Neuronal stem cell (in vitro differentiated cells): ENCODE measurements around the gene METTL27.

Experiments
- DNase-seq: peaks from one replicate; pipeline ENCODE4 v3.0.0-alpha.2; 2013; ENCODE audit warnings: low spot score
- H2AFZ ChIP-seq: one replicate; pipeline ENCODE4 v1.6.1; 2013; ENCODE audit warnings: mild to moderate bottlenecking, low read length, inconsistent platforms
- H2AK5ac ChIP-seq: 2 replicates; pipeline ENCODE4 v1.6.1; 2013; ENCODE audit warnings: low read depth, mild to moderate bottlenecking, inconsistent platforms, low read length, moderate library complexity, mixed read lengths
- H2BK120ac ChIP-seq: 2 replicates; pipeline ENCODE4 v1.6.1; 2013; ENCODE audit warnings: low read depth, mild to moderate bottlenecking, inconsistent platforms, low read length, moderate library complexity, mixed read lengths
- H2BK12ac ChIP-seq: one replicate; pipeline ENCODE4 v1.6.1; 2013; ENCODE audit warnings: low read length, inconsistent platforms
- H2BK15ac ChIP-seq: 2 replicates; pipeline ENCODE4 v1.6.1; 2013; ENCODE audit warnings: mild to moderate bottlenecking, low read length, inconsistent platforms, mixed read lengths
- H2BK5ac ChIP-seq: one replicate; pipeline ENCODE4 v1.6.1; 2013; ENCODE audit warnings: inconsistent platforms, mild to moderate bottlenecking, low read length, moderate library complexity
- H3K14ac ChIP-seq: one replicate; pipeline ENCODE4 v1.6.1; 2013; ENCODE audit warnings: low read length, inconsistent platforms
- H3K18ac ChIP-seq: 2 replicates; pipeline ENCODE4 v1.6.1; 2013; ENCODE audit warnings: low read length, inconsistent platforms
- H3K23ac ChIP-seq: 2 replicates; pipeline ENCODE4 v1.6.1; 2013; ENCODE audit warnings: low read depth, mild to moderate bottlenecking, mixed read lengths, low read length, inconsistent platforms; ENCODE audit not compliant: poor library complexity
- H3K27ac ChIP-seq: replicated peaks from 3 replicates; pipeline ENCODE4 v1.5.1; 2013; ENCODE audit warnings: low read length, inconsistent platforms
- H3K27me3 ChIP-seq, 3 experiments: 2 replicates each; pipeline ENCODE4 v1.6.1; 2013; ENCODE audit warnings: low read length in 3 of 3, mild to moderate bottlenecking in 2 of 3, inconsistent platforms in 1 of 3, low read depth in 1 of 3, mixed read lengths in 1 of 3, moderate library complexity in 1 of 3; ENCODE audit not compliant: control insufficient read depth in 3 of 3, insufficient read depth in 3 of 3
- H3K36me3 ChIP-seq, 2 donors: replicated peaks in 1 of 2; 2 replicates each; pipeline ENCODE4 v1.6.1; 2013; ENCODE audit warnings: low read length in 2 of 2; ENCODE audit not compliant: control insufficient read depth in 2 of 2, insufficient read depth in 2 of 2
- H3K4ac ChIP-seq: 2 replicates; pipeline ENCODE4 v1.6.1; 2013; ENCODE audit warnings: inconsistent platforms, mild to moderate bottlenecking, low read length, moderate library complexity
- H3K4me1 ChIP-seq, 2 donors: 1 replicate in 1 of 2; 2 replicates in 1 of 2; pipeline ENCODE4 v1.6.1; 2013; ENCODE audit warnings: low read length in 2 of 2, low read depth in 1 of 2; ENCODE audit not compliant: control insufficient read depth in 2 of 2, insufficient read depth in 1 of 2
- H3K4me2 ChIP-seq: one replicate; pipeline ENCODE4 v1.6.1; 2013; ENCODE audit warnings: mild to moderate bottlenecking, low read length, inconsistent platforms; ENCODE audit not compliant: insufficient read depth, poor library complexity, severe bottlenecking
- H3K4me3 ChIP-seq, 2 donors: 2 replicates each; pipeline ENCODE4 v1.5.1; 2013; ENCODE audit warnings: low read length in 2 of 2, mild to moderate bottlenecking in 2 of 2, inconsistent platforms in 1 of 2, moderate library complexity in 1 of 2
- H3K79me1 ChIP-seq: one replicate; pipeline ENCODE4 v1.6.1; 2013; ENCODE audit warnings: low read depth, mild to moderate bottlenecking, inconsistent platforms, low read length, moderate library complexity
- H3K9ac ChIP-seq: one replicate; pipeline ENCODE4 v1.6.1; 2013; ENCODE audit warnings: mild to moderate bottlenecking, low read depth, low read length, inconsistent platforms; ENCODE audit not compliant: poor library complexity
- H3K9me3 ChIP-seq, 2 donors: replicated peaks in 1 of 2; 2 replicates each; pipeline versions ENCODE3 to v1.6.1; 2013; ENCODE audit warnings: low read length in 2 of 2, mild to moderate bottlenecking in 2 of 2, inconsistent platforms in 1 of 2, low read depth in 1 of 2, mixed read lengths in 1 of 2, moderate library complexity in 1 of 2; ENCODE audit not compliant: control insufficient read depth in 2 of 2, insufficient read depth in 1 of 2
- H4K8ac ChIP-seq: one replicate; pipeline ENCODE4 v1.6.1; 2013; ENCODE audit warnings: low read depth, mild to moderate bottlenecking, inconsistent platforms, low read length, moderate library complexity
- H4K91ac ChIP-seq: one replicate; pipeline ENCODE4 v1.6.1; 2013; ENCODE audit warnings: low read length, low read depth, mild to moderate bottlenecking, inconsistent platforms; ENCODE audit not compliant: poor library complexity
- WGBS, 2 donors: extraction: QIAGEN DNeasy Blood & Tissue Kit; methylation state at CpG; one replicate each; pipeline ENCODE4 v1.1.7; 2013; ENCODE audit warnings: missing lambda C conversion rate in 2 of 2, mixed read lengths in 1 of 2; ENCODE audit not compliant: insufficient read length in 2 of 2, insufficient replicate concordance in 1 of 2; ENCODE audit errors: extremely low coverage in 2 of 2; 5-methylcytosine and 5-hydroxymethylcytosine counted together

METTL27 gene

DNA sequence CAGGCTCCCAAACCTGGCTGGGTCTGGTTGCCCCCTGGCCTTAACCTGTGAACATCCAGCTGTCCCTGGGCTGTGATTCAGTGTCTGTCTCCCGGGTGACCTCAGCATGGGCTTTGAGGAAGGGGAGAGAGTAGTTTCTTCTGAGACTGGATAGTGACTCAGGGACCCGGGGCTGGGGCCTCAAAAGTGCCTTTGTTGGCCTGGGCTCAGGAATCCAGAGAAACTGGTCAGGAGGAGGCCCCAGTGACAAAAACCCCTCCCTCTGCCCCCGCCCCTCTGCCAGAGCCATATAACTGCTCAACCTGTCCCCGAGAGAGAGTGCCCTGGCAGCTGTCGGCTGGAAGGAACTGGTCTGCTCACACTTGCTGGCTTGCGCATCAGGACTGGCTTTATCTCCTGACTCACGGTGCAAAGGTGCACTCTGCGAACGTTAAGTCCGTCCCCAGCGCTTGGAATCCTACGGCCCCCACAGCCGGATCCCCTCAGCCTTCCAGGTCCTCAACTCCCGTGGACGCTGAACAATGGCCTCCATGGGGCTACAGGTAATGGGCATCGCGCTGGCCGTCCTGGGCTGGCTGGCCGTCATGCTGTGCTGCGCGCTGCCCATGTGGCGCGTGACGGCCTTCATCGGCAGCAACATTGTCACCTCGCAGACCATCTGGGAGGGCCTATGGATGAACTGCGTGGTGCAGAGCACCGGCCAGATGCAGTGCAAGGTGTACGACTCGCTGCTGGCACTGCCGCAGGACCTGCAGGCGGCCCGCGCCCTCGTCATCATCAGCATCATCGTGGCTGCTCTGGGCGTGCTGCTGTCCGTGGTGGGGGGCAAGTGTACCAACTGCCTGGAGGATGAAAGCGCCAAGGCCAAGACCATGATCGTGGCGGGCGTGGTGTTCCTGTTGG is 11.4 kb downstream of the METTL27 start, which contains the start of gene CLDN4:
Gene CLDN4 (plus strand): TSS at position 316 of the 903 bp plus-strand sequence. CDS start 206 bp downstream, at position 522.
- peak within 1 kb of the TSS; percentile 94 for H3K14ac ChIP-seq
- peak within 1 kb of the TSS; percentile 94 for H4K91ac ChIP-seq
- no peak within 1 kb of the TSS for H3K27ac ChIP-seq
- peak within 1 kb of the TSS; percentile 44 for H2BK120ac ChIP-seq
- peak within 1 kb of the TSS in 1 of 2 donors; percentile 41 for H3K4me3 ChIP-seq
- no CpG with 5 or more reads among the region's 42 CpGs for WGBS, 2 donors
- H3K27me3 ChIP-seq = peaks cover 0 to 10% (median 5%) of the 10 kb centered on the region in 3 experiments
- H2BK12ac ChIP-seq = peak within 1 kb of the TSS; percentile 3
- peak within 1 kb of the TSS; percentile 99 for H2BK15ac ChIP-seq
- H3K79me1 ChIP-seq = no peaks in the 10 kb centered on the region
- no peak within 1 kb of the TSS for H3K4ac ChIP-seq
- H3K4me2 ChIP-seq = peak within 1 kb of the TSS; percentile 77
- H2AFZ ChIP-seq = peak within 1 kb of the TSS; percentile 60
- no peaks in the 10 kb centered on the region for H3K36me3 ChIP-seq
- DNase-seq = peak; percentile 49
- peak within 1 kb of the TSS; percentile 87 for H3K9ac ChIP-seq
- H3K23ac ChIP-seq = peak within 1 kb of the TSS; percentile 32
- H2BK5ac ChIP-seq = no peak within 1 kb of the TSS
- H3K18ac ChIP-seq = peak within 1 kb of the TSS; percentile 97
- peak within 1 kb of the TSS; percentile 100 for H2AK5ac ChIP-seq
- H4K8ac ChIP-seq = peak within 1 kb of the TSS; percentile 70
- H3K4me1 ChIP-seq = peaks cover 2 to 35% of the 10 kb centered on the region in 2 donors
- H3K9me3 ChIP-seq = peaks cover 0 to 5% of the 10 kb centered on the region in 2 donors

DNA sequence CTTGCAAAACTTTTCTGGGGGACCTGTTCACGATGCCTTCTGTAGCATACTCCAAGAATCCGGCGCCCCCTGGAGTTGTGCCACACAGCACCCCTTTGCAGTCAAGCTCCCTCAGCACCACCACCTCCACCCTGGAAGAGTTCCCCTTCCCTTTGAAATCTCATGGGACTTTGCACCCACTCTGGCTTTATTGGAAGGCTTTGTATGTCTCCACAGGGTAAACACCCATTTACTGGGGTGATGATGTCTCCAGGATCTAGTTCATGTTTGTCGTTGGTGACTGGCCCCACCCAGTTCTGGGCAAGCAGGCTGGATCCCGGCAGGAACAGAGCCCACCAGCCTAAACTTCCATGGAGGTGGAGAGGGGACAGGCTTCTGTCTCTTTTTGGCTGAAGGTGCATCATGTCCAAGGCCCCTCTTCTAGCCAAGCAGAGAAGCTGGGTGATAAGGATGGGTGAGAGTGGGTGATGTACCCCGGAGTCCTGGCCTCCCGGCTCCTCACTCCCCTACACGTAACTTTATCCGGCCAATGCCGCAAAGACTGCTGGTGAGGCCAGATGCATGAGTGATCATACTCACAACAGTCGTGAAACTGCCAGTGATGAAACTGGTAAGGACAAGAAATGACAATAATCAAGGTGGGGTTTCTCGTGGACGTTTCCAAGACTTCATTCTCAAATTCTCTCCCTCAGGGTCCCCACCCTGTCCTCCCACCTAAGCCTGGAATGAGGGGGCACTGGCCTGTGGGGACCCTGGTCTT is 12.2 kb downstream of the METTL27 start:
- Histone ChIP-seq H3K27ac (no peak overlapping the region), H3K4me3 (no peak overlapping the region), H2BK15ac (no peak overlapping the region), H3K18ac (peak overlapping the region; percentile 41), H3K79me1 (no peaks in the 10 kb centered on the region), H3K36me3 (no peaks in the 10 kb centered on the region), H2AFZ (no peak overlapping the region), H2BK120ac (no peak overlapping the region), H2AK5ac (peak overlapping the region; percentile 13), H3K4me2 (no peak overlapping the region), H3K9me3 (peaks cover 0 to 5% of the 10 kb centered on the region in 2 donors), H3K4me1 (peaks cover 2 to 35% of the 10 kb centered on the region in 2 donors), H2BK5ac (no peak overlapping the region), H4K8ac (no peak overlapping the region), H2BK12ac (no peak overlapping the region), H4K91ac (no peak overlapping the region), H3K4ac (no peak overlapping the region), H3K14ac (no peak overlapping the region), H3K9ac (no peak overlapping the region), H3K23ac (no peak overlapping the region), H3K27me3 (peaks cover 0 to 10% (median 5%) of the 10 kb centered on the region in 3 experiments)
- WGBS, 2 donors = no CpG with 5 or more reads among the region's 13 CpGs
- no peak for DNase-seq

DNA sequence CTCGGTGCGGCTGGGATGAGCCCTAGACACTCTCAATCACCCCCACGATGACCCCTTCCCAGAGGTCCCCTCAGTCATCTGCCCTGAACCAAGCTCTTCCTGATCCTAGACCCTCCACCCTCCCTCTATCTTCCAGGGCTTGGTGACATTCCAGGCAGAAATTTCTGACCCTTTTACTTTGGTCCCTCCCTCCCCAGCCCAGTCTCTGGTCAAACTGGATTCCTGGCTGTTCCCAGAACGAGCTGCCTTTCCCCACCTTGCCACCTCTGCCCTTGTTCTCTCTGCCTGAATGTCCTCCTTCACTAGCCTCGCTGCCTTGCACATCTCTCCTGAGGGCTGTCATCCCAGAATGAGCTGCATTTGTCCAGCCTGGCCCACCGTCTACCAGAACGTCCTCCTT is 12.8 kb downstream of the METTL27 start:
- no peak overlapping the region for H4K91ac ChIP-seq
- no peak overlapping the region for H2BK5ac ChIP-seq
- H2AK5ac ChIP-seq = peak overlapping the region; percentile 18
- H2BK15ac ChIP-seq = no peak overlapping the region
- H2BK12ac ChIP-seq = no peak overlapping the region
- WGBS, 2 donors = no CpG with 5 or more reads among the region's 7 CpGs
- no peak overlapping the region for H3K27ac ChIP-seq
- peaks cover 2 to 35% of the 10 kb centered on the region in 2 donors for H3K4me1 ChIP-seq
- no peaks in the 10 kb centered on the region for H3K79me1 ChIP-seq
- no peak overlapping the region for H2AFZ ChIP-seq
- no peak overlapping the region for H3K14ac ChIP-seq
- H3K4me2 ChIP-seq = no peak overlapping the region
- no peak overlapping the region for H3K9ac ChIP-seq
- no peak for DNase-seq
- no peak overlapping the region for H3K4ac ChIP-seq
- H3K36me3 ChIP-seq = no peaks in the 10 kb centered on the region
- H3K9me3 ChIP-seq = peaks cover 0 to 2% of the 10 kb centered on the region in 2 donors
- H2BK120ac ChIP-seq = no peak overlapping the region
- H3K4me3 ChIP-seq = no peak overlapping the region
- peaks cover 0 to 10% (median 5%) of the 10 kb centered on the region in 3 experiments for H3K27me3 ChIP-seq
- H4K8ac ChIP-seq = no peak overlapping the region
- peak overlapping the region; percentile 81 for H3K18ac ChIP-seq
- no peak overlapping the region for H3K23ac ChIP-seq
